IMR-90 (cell line): ENCODE measurements around the gene ANKRD44.

Experiments used
- BHLHE40 ChIP-seq: fragments of 150-350 bp; IDR thresholded peaks from 2 replicates; pipeline ENCODE4 v1.6.1; 2016; ENCODE audit warnings: mild to moderate bottlenecking, low read depth, low read length
- CHD1 ChIP-seq: IDR thresholded peaks from 2 replicates; pipeline ENCODE4 v1.6.1; 2012; ENCODE audit warnings: low read depth, low read length, improper control_type of control experiment
- POLR2A ChIP-seq: IDR thresholded peaks from 2 replicates; pipeline ENCODE4 v1.6.1; 2012; ENCODE audit warnings: mild to moderate bottlenecking, low read depth, low read length
- RCOR1 ChIP-seq: IDR thresholded peaks from 2 replicates; pipeline ENCODE4 v1.6.1; 2012; ENCODE audit warnings: mild to moderate bottlenecking, low read length, improper control_type of control experiment; ENCODE audit not compliant: insufficient replicate concordance
- RFX5 ChIP-seq: IDR thresholded peaks from 2 replicates; pipeline ENCODE4 v1.8.0; 2012; ENCODE audit warnings: low read depth, mild to moderate bottlenecking, low read length, moderate library complexity
- SMC3 ChIP-seq: fragments of 150-350 bp; IDR thresholded peaks from 2 replicates; pipeline ENCODE4 v1.6.1; 2016; ENCODE audit warnings: low read depth, mild to moderate bottlenecking, antibody characterized with exemption, low read length, moderate library complexity
- TF ChIP-seq, protein P1 (sequence below): conservative IDR thresholded peaks from 2 replicates; pipeline ENCODE4 v1.5.1; 2012; ENCODE audit warnings: mild to moderate bottlenecking, low read depth, low read length, improper control_type of control experiment

- TF ChIP-seq CHD1 (no peak), BHLHE40 (no peak), RCOR1 (no peak), RFX5 (no peak), POLR2A (no peak), SMC3 (no peak)
- TF ChIP-seq, protein P1, sequence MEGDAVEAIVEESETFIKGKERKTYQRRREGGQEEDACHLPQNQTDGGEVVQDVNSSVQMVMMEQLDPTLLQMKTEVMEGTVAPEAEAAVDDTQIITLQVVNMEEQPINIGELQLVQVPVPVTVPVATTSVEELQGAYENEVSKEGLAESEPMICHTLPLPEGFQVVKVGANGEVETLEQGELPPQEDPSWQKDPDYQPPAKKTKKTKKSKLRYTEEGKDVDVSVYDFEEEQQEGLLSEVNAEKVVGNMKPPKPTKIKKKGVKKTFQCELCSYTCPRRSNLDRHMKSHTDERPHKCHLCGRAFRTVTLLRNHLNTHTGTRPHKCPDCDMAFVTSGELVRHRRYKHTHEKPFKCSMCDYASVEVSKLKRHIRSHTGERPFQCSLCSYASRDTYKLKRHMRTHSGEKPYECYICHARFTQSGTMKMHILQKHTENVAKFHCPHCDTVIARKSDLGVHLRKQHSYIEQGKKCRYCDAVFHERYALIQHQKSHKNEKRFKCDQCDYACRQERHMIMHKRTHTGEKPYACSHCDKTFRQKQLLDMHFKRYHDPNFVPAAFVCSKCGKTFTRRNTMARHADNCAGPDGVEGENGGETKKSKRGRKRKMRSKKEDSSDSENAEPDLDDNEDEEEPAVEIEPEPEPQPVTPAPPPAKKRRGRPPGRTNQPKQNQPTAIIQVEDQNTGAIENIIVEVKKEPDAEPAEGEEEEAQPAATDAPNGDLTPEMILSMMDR = no peak
Measured at GRCh38 chr2:197164141-197164754, 146.3 kb downstream of the ANKRD44 start.
